ENCODE data around the gene UBE2E2.

DNA sequence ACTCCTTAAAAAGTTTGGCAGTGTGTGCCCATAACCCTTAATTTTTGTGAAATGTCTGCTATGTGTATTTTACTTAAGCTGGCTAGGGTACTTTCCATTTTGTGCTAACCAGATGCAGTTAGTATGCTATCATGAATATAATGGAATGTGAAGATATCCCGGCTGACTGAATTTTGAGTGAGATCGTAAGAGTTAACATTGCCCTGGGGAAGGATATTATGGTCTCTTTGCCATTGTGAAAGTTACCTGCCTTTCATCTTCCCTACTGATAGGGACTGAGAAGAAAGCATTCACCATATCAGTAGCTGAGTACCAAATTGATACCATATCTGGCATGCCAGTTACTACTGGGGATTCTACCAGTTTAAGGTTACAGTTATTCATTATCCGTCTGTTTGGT, 243.2 kb downstream of the UBE2E2 start:
- TF ChIP-seq, protein P1, sequence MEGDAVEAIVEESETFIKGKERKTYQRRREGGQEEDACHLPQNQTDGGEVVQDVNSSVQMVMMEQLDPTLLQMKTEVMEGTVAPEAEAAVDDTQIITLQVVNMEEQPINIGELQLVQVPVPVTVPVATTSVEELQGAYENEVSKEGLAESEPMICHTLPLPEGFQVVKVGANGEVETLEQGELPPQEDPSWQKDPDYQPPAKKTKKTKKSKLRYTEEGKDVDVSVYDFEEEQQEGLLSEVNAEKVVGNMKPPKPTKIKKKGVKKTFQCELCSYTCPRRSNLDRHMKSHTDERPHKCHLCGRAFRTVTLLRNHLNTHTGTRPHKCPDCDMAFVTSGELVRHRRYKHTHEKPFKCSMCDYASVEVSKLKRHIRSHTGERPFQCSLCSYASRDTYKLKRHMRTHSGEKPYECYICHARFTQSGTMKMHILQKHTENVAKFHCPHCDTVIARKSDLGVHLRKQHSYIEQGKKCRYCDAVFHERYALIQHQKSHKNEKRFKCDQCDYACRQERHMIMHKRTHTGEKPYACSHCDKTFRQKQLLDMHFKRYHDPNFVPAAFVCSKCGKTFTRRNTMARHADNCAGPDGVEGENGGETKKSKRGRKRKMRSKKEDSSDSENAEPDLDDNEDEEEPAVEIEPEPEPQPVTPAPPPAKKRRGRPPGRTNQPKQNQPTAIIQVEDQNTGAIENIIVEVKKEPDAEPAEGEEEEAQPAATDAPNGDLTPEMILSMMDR (IDR thresholded peaks at IDR 0.05), result no peak
- TF ChIP-seq POLR2A (IDR thresholded peaks at IDR 0.05), result no peak

Data from ovary (tissue), 3 donors.